Measurements from ENCODE around the gene PRDM7.
"Not testable (repeated sequence)": the region's sequence is repeated elsewhere in the genome, so short reads cannot be mapped to it uniquely, and the experiment has no call there.

The PRDM7 gene

DNA sequence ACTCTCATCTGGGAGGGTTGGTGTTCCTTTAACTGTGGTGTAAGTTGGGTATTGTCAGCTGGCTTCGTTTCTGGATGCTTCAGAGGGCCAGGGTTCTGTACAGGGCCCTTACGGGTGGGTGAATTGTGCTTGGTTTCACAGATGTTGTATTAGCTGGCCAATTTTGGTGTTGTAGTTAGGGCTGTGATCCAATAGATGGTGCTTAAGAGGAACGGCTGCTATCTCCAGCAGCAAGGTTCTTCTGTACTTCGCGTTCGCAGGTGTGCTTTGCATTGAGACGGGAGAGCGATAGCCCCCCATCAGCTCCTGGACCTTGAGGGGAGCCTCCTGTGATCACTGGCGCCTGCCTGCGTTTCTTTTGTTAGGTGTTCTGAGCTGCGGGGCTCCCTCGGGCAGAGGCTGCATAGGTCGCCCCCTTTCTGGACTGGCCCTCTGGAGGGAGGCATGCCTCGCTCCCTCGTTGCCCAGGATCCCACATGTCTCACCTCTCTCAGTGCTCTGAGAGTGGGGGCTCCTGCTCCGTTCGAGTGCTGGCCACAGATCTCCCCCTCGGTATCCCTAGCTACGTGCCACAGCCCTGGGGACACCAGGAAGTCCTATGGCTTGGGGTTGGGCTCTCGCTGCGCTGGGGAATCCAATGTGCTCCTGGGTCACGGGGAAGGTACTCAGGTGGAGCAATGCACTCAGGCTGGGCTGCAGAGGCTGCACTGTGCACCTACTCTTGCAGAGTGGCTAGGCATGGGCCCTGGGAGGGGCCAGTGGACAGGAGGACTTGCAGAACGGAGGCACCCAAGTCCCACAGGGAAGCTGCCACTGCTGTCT, 837 bp upstream of the PRDM7 start:
- peak overlapping the region; percentile 38 for H3K4me3 ChIP-seq (ENCODE audit: low read depth, low read length)
- DNase-seq (ENCODE audit: low read depth, low spot score): peak; percentile 44
- peak; percentile 1 for TF ChIP-seq CTCF (IDR thresholded peaks at IDR 0.05; ENCODE audit: low read depth, low read length)
- in situ Hi-C loops (cut with HindIII; ENCODE audit: low sequenced_read_pairs): no loop called here

- in situ Hi-C loops (cut with HindIII; ENCODE audit: low sequenced_read_pairs): no loop called here
- no peak for DNase-seq (ENCODE audit: low read depth, low spot score)
Measured at GRCh38 chr16:90072442-90073105, 4.6 kb downstream of the PRDM7 start.

GRCh38 chr16:90070440-90070839, 6.7 kb downstream of the PRDM7 start:
- TF ChIP-seq CTCF (IDR thresholded peaks at IDR 0.05; ENCODE audit: low read depth, low read length): no peak
- DNase-seq (ENCODE audit: low read depth, low spot score): no peak
- in situ Hi-C loops (cut with HindIII; ENCODE audit: low sequenced_read_pairs): no loop called here
- H3K4me3 ChIP-seq (ENCODE audit: low read depth, low read length): no peak overlapping the region

More at GRCh38 chr16:90072442-90073105, 4.6 kb downstream of the PRDM7 start:
- H3K4me3 ChIP-seq (ENCODE audit: low read depth, low read length): no peak overlapping the region
- TF ChIP-seq CTCF (IDR thresholded peaks at IDR 0.05; ENCODE audit: low read depth, low read length): no peak

DNA sequence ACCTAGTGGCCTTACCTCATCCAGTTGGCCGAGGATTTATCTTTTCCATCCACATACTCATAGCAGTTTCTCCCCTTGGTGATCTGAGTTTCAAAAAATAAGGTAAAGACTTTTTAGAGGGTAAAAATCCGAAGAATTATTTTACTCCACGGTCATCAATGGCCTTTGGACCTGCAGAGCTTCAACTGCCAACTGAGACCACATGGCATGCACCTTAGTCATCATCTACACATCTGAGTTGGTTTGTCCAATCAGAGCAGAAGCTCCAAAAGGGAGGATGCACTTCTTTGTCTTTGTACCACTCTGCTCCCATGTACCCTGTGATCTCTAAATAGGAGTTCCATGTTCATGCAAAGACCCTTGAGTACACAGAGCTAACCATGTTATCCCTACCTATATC, 15.7 kb downstream of the PRDM7 start:
- no peak overlapping the region for H3K4me3 ChIP-seq (ENCODE audit: low read depth, low read length)
- DNase-seq (ENCODE audit: low read depth, low spot score): no peak
- in situ Hi-C loops (cut with HindIII; ENCODE audit: low sequenced_read_pairs): no loop called here
- no peak for TF ChIP-seq CTCF (IDR thresholded peaks at IDR 0.05; ENCODE audit: low read depth, low read length)

GRCh38 chr16:90057738-90058173, 19.4 kb downstream of the PRDM7 start:
- in situ Hi-C loops (cut with HindIII; ENCODE audit: low sequenced_read_pairs): no loop called here
- TF ChIP-seq CTCF (IDR thresholded peaks at IDR 0.05; ENCODE audit: low read depth, low read length): no peak
- peak; percentile 65 for DNase-seq (ENCODE audit: low read depth, low spot score)
- no peak overlapping the region for H3K4me3 ChIP-seq (ENCODE audit: low read depth, low read length)

DNA sequence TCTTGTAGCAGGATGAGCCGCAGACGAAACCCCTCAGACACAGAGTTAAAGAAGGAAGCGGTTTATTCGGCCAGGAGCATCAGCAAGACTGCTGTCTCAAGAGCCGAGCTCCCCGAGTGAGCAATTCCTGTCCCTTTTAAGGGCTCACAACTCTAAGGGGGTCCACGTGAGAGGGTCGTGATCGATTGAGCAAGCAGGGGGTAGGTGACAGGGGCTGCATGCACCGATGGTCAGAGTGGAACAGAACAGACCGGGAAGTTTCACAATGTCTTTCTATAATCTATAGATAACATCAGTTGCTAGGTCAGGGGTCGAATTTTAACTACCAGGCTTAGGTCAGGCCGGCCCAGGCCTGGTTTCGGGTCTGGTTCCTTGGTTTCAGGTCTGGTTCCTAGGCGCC, 20.6 kb downstream of the PRDM7 start:
- H3K4me3 ChIP-seq (ENCODE audit: low read depth, low read length); DNase-seq (ENCODE audit: low read depth, low spot score); in situ Hi-C loops (cut with HindIII; ENCODE audit: low sequenced_read_pairs): not testable (repeated sequence)

GRCh38 chr16:90055371-90055770, 21.8 kb downstream of the PRDM7 start:
- in situ Hi-C loops (cut with HindIII; ENCODE audit: low sequenced_read_pairs): no loop called here
- no peak overlapping the region for H3K4me3 ChIP-seq (ENCODE audit: low read depth, low read length)
- no peak for DNase-seq (ENCODE audit: low read depth, low spot score)
- TF ChIP-seq CTCF (IDR thresholded peaks at IDR 0.05; ENCODE audit: low read depth, low read length): no peak

Data from astrocyte of the spinal cord (primary cell).